ENCODE results near the gene ANKMY1. TPM values are rescaled to one million over a fixed set of nuclear protein-coding genes. Genes with fewer than 3 reads are reported as not detected.

Gene ANKMY1
- total and polyA plus RNA-seq, 2 of the 13 experiments (the other 11 are each of a cell fraction or from before 2014, with no cell fraction given) = 11.7 to 18.8 TPM

DNA sequence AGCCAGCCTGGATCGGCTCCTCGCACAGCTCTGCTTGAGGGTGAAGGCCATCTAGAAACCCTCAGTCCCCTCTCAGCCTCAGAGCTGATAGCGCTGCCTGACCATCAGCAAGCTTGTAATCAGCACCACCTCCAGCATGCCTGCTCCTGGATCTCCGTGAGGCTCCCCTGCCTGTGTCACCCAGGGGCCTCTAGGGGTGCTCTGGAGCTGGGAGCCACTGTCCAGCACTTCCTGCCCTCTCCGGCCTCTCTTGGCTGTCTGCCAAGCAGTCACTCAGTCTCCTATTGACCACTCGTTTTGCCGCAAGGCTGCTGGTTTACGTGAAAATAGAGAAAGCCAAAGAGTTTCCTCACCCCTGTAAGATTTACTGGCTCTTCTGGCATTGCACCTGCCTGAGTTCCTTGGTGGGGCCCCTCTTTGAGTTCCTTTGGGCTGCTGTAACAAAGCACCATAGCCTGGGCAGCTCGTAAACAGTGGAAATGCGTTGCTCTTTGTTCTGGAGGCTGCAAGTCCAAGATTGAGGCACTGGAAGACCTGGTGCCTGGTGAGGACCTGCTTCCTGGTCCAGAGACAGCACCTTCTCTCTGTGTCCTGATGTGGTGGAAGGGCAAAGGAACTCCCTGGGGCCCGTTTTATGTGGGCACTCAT, 46.6 kb upstream of the ANKMY1 start (continued):
- TF ChIP-seq, protein P1, sequence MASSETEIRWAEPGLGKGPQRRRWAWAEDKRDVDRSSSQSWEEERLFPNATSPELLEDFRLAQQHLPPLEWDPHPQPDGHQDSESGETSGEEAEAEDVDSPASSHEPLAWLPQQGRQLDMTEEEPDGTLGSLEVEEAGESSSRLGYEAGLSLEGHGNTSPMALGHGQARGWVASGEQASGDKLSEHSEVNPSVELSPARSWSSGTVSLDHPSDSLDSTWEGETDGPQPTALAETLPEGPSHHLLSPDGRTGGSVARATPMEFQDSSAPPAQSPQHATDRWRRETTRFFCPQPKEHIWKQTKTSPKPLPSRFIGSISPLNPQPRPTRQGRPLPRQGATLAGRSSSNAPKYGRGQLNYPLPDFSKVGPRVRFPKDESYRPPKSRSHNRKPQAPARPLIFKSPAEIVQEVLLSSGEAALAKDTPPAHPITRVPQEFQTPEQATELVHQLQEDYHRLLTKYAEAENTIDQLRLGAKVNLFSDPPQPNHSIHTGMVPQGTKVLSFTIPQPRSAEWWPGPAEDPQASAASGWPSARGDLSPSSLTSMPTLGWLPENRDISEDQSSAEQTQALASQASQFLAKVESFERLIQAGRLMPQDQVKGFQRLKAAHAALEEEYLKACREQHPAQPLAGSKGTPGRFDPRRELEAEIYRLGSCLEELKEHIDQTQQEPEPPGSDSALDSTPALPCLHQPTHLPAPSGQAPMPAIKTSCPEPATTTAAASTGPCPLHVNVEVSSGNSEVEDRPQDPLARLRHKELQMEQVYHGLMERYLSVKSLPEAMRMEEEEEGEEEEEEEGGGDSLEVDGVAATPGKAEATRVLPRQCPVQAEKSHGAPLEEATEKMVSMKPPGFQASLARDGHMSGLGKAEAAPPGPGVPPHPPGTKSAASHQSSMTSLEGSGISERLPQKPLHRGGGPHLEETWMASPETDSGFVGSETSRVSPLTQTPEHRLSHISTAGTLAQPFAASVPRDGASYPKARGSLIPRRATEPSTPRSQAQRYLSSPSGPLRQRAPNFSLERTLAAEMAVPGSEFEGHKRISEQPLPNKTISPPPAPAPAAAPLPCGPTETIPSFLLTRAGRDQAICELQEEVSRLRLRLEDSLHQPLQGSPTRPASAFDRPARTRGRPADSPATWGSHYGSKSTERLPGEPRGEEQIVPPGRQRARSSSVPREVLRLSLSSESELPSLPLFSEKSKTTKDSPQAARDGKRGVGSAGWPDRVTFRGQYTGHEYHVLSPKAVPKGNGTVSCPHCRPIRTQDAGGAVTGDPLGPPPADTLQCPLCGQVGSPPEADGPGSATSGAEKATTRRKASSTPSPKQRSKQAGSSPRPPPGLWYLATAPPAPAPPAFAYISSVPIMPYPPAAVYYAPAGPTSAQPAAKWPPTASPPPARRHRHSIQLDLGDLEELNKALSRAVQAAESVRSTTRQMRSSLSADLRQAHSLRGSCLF (CRISPR knock-in tag; IDR thresholded peaks at IDR 0.05; ENCODE audit: borderline replicate concordance) = no peak
- TF ChIP-seq ZSCAN31 (CRISPR knock-in tag; IDR thresholded peaks at IDR 0.05; ENCODE audit: low read depth) (no peak; the same call in 1 of the 2 replicates), TCF7L2 (IDR thresholded peaks at IDR 0.05; ENCODE audit: low read depth, low read length) (no peak), KDM2A (CRISPR knock-in tag; IDR thresholded peaks at IDR 0.05; ENCODE audit: borderline replicate concordance, low read depth) (peak; percentile 94), IRX3 (CRISPR knock-in tag; IDR thresholded peaks at IDR 0.05; ENCODE audit: borderline replicate concordance, low read depth) (no peak), SETDB1 (CRISPR knock-in tag; IDR thresholded peaks at IDR 0.05; ENCODE audit: borderline replicate concordance) (no peak), NCOA2 (CRISPR knock-in tag; IDR thresholded peaks at IDR 0.05) (peak; percentile 72; the same call in 1 of the 2 replicates), ZNF562 (CRISPR knock-in tag; IDR thresholded peaks at IDR 0.05; ENCODE audit: borderline replicate concordance) (no peak), HNRNPK (IDR thresholded peaks at IDR 0.05; ENCODE audit: low read depth, low read length, poor library complexity, severe bottlenecking) (no peak), NFIC (IDR thresholded peaks at IDR 0.05; ENCODE audit: low read length) (peak; percentile 98), XRCC5 (optimal IDR thresholded peaks at IDR 0.05; ENCODE audit: low read length) (peak; percentile 99), ZNF816 (CRISPR knock-in tag; IDR thresholded peaks at IDR 0.05; ENCODE audit: borderline replicate concordance) (no peak), ZNF670 (CRISPR knock-in tag; IDR thresholded peaks at IDR 0.05; ENCODE audit: borderline replicate concordance) (no peak), ZNF841 (CRISPR knock-in tag; IDR thresholded peaks at IDR 0.05; ENCODE audit: borderline replicate concordance) (no peak)
- TF ChIP-seq, protein P2, sequence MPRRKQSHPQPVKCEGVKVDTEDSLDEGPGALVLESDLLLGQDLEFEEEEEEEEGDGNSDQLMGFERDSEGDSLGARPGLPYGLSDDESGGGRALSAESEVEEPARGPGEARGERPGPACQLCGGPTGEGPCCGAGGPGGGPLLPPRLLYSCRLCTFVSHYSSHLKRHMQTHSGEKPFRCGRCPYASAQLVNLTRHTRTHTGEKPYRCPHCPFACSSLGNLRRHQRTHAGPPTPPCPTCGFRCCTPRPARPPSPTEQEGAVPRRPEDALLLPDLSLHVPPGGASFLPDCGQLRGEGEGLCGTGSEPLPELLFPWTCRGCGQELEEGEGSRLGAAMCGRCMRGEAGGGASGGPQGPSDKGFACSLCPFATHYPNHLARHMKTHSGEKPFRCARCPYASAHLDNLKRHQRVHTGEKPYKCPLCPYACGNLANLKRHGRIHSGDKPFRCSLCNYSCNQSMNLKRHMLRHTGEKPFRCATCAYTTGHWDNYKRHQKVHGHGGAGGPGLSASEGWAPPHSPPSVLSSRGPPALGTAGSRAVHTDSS (CRISPR knock-in tag; conservative IDR thresholded peaks at IDR 0.05) = no peak
- TF ChIP-seq, protein P3, sequence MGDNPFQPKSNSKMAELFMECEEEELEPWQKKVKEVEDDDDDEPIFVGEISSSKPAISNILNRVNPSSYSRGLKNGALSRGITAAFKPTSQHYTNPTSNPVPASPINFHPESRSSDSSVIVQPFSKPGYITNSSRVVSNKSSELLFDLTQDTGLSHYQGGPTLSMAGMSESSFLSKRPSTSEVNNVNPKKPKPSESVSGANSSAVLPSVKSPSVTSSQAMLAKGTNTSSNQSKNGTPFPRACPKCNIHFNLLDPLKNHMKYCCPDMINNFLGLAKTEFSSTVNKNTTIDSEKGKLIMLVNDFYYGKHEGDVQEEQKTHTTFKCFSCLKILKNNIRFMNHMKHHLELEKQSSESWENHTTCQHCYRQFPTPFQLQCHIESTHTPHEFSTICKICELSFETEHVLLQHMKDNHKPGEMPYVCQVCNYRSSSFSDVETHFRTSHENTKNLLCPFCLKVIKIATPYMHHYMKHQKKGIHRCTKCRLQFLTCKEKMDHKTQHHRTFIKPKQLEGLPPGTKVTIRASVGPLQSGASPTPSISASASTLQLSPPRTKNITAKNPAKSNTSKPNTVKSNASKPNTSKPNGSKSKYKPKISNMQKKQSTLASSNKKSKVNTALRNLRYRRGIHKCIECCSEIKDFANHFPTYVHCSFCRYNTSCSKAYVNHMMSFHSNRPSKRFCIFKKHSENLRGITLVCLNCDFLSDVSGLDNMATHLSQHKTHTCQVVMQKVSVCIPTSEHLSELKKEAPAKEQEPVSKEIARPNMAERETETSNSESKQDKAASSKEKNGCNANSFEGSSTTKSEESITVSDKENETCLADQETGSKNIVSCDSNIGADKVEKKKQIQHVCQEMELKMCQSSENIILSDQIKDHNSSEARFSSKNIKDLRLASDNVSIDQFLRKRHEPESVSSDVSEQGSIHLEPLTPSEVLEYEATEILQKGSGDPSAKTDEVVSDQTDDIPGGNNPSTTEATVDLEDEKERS (CRISPR knock-in tag; IDR thresholded peaks at IDR 0.05) = no peak; the same call in 1 of the 2 replicates
- TF ChIP-seq, protein P4, sequence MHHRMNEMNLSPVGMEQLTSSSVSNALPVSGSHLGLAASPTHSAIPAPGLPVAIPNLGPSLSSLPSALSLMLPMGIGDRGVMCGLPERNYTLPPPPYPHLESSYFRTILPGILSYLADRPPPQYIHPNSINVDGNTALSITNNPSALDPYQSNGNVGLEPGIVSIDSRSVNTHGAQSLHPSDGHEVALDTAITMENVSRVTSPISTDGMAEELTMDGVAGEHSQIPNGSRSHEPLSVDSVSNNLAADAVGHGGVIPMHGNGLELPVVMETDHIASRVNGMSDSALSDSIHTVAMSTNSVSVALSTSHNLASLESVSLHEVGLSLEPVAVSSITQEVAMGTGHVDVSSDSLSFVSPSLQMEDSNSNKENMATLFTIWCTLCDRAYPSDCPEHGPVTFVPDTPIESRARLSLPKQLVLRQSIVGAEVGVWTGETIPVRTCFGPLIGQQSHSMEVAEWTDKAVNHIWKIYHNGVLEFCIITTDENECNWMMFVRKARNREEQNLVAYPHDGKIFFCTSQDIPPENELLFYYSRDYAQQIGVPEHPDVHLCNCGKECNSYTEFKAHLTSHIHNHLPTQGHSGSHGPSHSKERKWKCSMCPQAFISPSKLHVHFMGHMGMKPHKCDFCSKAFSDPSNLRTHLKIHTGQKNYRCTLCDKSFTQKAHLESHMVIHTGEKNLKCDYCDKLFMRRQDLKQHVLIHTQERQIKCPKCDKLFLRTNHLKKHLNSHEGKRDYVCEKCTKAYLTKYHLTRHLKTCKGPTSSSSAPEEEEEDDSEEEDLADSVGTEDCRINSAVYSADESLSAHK (CRISPR knock-in tag; IDR thresholded peaks at IDR 0.05; ENCODE audit: borderline replicate concordance) = no peak; the same call in 1 of the 2 replicates

Measured in HepG2 (cell line).